Right cardiac atrium (tissue), 5 donors: ENCODE results near the gene BMP5. TPM values are rescaled to one million over a fixed set of nuclear protein-coding genes. Genes with fewer than 3 reads are reported as not detected.

Source experiments
- ATAC-seq, 2 donors: fragments of 200-7000 bp; cut with Tn5 transposase; one replicate each; pipeline versions ENCODE4 v1.8.0 to v1.9.1; 2020; ENCODE audit warnings: moderate library complexity in 2 of 2, mild to moderate bottlenecking in 1 of 2
- DNase-seq, 3 donors: peaks; one replicate each; pipeline ENCODE4 v3.0.0-alpha.2; 2020
- H3K27ac ChIP-seq: one replicate; pipeline ENCODE4 v1.5.1; 2013; ENCODE audit warnings: mild to moderate bottlenecking, low read length, control low read depth, moderate library complexity
- H3K27me3 ChIP-seq: one replicate; pipeline ENCODE4 v1.6.1; 2013; ENCODE audit not compliant: control insufficient read depth, insufficient read depth
- H3K4me1 ChIP-seq: one replicate; pipeline ENCODE4 v1.6.1; 2013; ENCODE audit warnings: low read length; ENCODE audit not compliant: control insufficient read depth, insufficient read depth
- H3K4me3 ChIP-seq: one replicate; pipeline ENCODE4 v1.5.1; 2013; ENCODE audit warnings: low read length, control low read depth
- H3K9me3 ChIP-seq: one replicate; pipeline ENCODE4 v1.6.1; 2013; ENCODE audit warnings: low read length; ENCODE audit not compliant: control insufficient read depth
- WGBS: extraction: QIAGEN DNeasy Blood & Tissue Kit; methylation state at CpG from one replicate; pipeline ENCODE4 v1.1.7; 2013; 5-methylcytosine and 5-hydroxymethylcytosine counted together
- intact Hi-C, 4 donors: fragments of 100-400 bp; cut with DNase I; formaldehyde crosslinking; loops; one replicate each; pipeline versions ENCODE4 v1.11.0 to v1.14.0; 2022 to 2023
- polyA plus RNA-seq: library from polyadenylated mRNA; stranded (reverse); fragments of 200-250 nt; gene quantifications from one replicate; pipeline ENCODE4 v1.2.3, GENCODE V29; 2013
- total RNA-seq, 4 donors: library from RNA; stranded (reverse); fragmentation: NEBNext Ultra II Directional; extraction: Animal tissue kit (Norgen Biotek cat#: 25700); gene quantifications; one replicate each; pipeline ENCODE4 v1.2.1, GENCODE V29; 2021
- donor health status: healthy with polysubstance abuse.
- donor health status: DM: no; HTN: yes; CAD: no.
- donor health status: DM: no; HTN: no; CAD: no.
- donor health status: DM: no; HTN: yes; CAD: no; lungs with severe emphysema.
- donor health status: DM: yes; HTN: yes; CAD: no.

The BMP5 gene
- total and polyA plus RNA-seq, 5 donors, result 0.54 to 1.9 (median 1.6) TPM

DNA sequence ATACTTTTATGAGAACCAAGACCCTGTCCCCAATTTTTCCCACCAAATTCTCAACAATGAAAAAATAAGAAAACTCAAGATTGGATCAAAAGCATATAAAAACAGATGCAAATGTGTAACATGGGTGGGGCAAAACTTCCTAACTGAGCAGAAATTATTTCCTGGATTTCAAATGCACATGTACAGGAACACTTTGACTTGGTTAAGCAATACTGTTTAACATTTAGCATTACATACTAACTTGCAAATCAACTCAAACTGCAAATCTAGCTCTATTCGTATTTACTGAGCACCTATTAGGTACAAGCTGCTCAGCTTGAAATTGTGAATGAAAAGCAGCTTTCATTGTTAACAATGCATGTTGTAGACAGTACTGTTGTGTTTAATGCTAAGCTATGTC lies 40.2 kb downstream of the BMP5 start:
- intact Hi-C loops, result no loop called here
- 86% methylated on average over 1 of the region's 1 CpG for WGBS
- DNase-seq (no peak), ATAC-seq (no peak)
- H3K4me3 ChIP-seq, result no peak overlapping the region
- no peaks in the 10 kb centered on the region for H3K9me3 ChIP-seq
- H3K4me1 ChIP-seq, result peaks cover 2% of the 10 kb centered on the region
- no peaks in the 10 kb centered on the region for H3K27me3 ChIP-seq
- no peak overlapping the region for H3K27ac ChIP-seq

DNA sequence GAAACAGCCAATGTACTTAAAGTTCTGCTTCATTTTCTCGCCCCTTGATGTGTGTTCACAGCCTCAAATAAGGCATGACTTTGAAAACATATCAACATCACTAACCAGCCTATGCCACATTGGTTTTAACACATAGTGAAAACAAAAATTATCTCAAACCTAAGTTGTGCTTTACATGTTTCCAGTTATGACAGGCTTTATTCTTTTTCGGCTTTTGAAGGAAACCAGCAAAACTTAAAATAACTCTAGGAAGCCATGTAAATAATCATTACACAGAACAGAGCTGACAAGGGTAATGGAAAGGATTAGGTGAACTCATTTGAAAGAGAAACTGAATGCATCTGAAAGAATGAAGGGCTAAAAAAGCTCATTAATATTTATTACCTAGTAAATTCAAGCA lies 42.1 kb downstream of the BMP5 start:
- no peak overlapping the region for H3K4me3 ChIP-seq
- DNase-seq (no peak), ATAC-seq (no peak)
- intact Hi-C loops, result no loop called here
- H3K27ac ChIP-seq, result no peak overlapping the region
- WGBS, result 69% methylated on average over 2 of the region's 2 CpGs
- H3K9me3 ChIP-seq, result no peaks in the 10 kb centered on the region
- no peaks in the 10 kb centered on the region for H3K27me3 ChIP-seq
- H3K4me1 ChIP-seq, result peaks cover 2% of the 10 kb centered on the region

DNA sequence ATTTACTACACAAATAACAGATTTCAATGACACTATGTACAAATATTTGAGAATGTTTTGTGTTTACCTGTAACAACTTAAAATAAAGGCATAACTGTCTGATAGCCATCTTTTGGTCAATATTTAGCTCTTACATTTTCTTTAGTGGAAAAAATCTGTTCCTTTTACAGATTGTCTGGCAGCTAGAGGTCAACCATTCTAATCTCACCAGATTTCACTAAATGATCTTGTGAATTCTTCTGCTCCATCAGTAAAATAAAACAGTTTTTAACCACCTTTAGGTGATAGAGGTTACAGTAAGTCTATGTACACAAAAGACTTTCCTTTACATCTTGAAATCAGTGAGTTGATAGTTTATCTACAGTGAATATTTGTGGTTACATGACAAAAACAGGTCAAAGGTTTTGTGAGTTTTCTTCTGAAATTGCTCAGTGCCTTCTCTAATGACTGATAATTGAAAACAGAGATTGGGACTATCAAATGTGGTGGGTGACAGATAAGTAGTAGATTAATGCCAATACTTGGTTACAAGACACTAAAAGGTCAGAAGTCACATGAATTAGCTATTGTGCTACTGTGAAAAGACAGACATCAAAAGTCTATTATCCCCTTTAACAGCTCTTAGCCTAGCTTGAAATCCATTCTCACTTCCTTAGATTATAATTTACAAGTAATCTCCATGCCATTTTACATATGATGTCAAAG lies 47.4 kb downstream of the BMP5 start:
- intact Hi-C loops, result no loop called here
- H3K27me3 ChIP-seq, result no peaks in the 10 kb centered on the region
- no peak overlapping the region for H3K27ac ChIP-seq
- H3K4me3 ChIP-seq, result no peak overlapping the region
- H3K9me3 ChIP-seq, result no peaks in the 10 kb centered on the region
- DNase-seq, result no peak
- no peaks in the 10 kb centered on the region for H3K4me1 ChIP-seq
- ATAC-seq, result no peak

GRCh38 chr6:55826941-55827340 lies 48.4 kb downstream of the BMP5 start:
- Histone ChIP-seq H3K27me3 (no peaks in the 10 kb centered on the region), H3K4me3 (no peak overlapping the region), H3K9me3 (no peaks in the 10 kb centered on the region), H3K4me1 (no peaks in the 10 kb centered on the region), H3K27ac (no peak overlapping the region)
- WGBS, result 71% methylated on average over 1 of the region's 1 CpG
- no peak for DNase-seq
- no peak for ATAC-seq
- intact Hi-C loops, result no loop called here

- Histone ChIP-seq H3K27me3 (no peaks in the 10 kb centered on the region), H3K4me3 (no peak overlapping the region), H3K4me1 (no peaks in the 10 kb centered on the region), H3K9me3 (no peaks in the 10 kb centered on the region), H3K27ac (no peak overlapping the region)
- DNase-seq (no peak), ATAC-seq (peak; percentile 50 to 51)
- intact Hi-C loops, result no loop called here
Measured at GRCh38 chr6:55825402-55826051, 49.9 kb downstream of the BMP5 start.

DNA sequence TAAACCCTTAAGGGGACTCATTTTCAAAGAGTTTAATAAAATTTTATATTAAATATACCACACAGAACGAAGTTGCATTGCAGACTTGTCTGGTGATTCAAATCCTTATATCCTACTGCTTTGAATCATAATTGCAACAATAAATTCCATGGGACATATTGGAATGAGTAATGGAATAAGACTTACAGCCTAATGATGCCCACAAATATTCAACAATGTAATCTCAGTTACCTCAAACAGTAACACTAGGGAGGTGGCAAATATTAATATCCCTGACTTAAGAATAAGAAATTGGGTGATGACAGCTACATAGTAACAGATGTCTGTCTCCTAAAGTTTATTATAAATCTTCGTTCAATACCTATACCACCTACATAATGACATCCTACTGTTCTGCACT lies 52.6 kb downstream of the BMP5 start:
- no peak overlapping the region for H3K4me3 ChIP-seq
- no peak for DNase-seq
- H3K9me3 ChIP-seq, result no peaks in the 10 kb centered on the region
- WGBS, result 79% methylated on average over 2 of the region's 2 CpGs
- H3K27ac ChIP-seq, result no peak overlapping the region
- no peak for ATAC-seq
- no peaks in the 10 kb centered on the region for H3K4me1 ChIP-seq
- H3K27me3 ChIP-seq, result no peaks in the 10 kb centered on the region
- intact Hi-C loops, result no loop called here

GRCh38 chr6:55822005-55822404 lies 53.4 kb downstream of the BMP5 start:
- Histone ChIP-seq H3K4me3 (no peak overlapping the region), H3K27ac (no peak overlapping the region), H3K9me3 (no peaks in the 10 kb centered on the region), H3K4me1 (no peaks in the 10 kb centered on the region), H3K27me3 (no peaks in the 10 kb centered on the region)
- ATAC-seq (no peak), DNase-seq (no peak)
- intact Hi-C loops, result no loop called here
- 78% methylated on average over 2 of the region's 2 CpGs for WGBS

- ATAC-seq, result no peak
- H3K27ac ChIP-seq, result no peak overlapping the region
- no peak for DNase-seq
- no peaks in the 10 kb centered on the region for H3K9me3 ChIP-seq
- intact Hi-C loops, result no loop called here
- H3K27me3 ChIP-seq, result no peaks in the 10 kb centered on the region
- WGBS, result 73% methylated on average over 1 of the region's 1 CpG
- H3K4me3 ChIP-seq, result no peak overlapping the region
- H3K4me1 ChIP-seq, result no peaks in the 10 kb centered on the region
Measured at GRCh38 chr6:55820696-55821095, 54.7 kb downstream of the BMP5 start.

DNA sequence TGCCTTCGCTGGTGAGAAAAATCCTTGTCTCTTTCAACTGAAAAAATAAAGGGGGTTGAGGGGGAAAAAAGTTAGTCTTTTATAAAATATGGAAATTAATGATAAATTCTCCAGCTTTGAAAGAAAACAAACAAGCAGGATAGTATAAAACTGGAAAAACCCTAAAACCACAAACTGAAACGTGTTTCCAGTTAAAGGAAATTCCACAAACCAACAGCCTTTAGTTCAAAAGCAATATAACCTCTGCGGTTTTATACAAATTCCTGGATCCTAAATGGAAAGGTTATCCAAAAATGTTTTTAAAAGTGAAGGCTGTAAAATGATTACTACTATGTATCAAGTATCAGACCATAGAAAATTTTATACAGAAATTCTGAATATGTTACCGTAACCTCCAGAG lies 55.6 kb downstream of the BMP5 start:
- Histone ChIP-seq H3K4me3 (no peak overlapping the region), H3K9me3 (no peaks in the 10 kb centered on the region), H3K27me3 (no peaks in the 10 kb centered on the region), H3K4me1 (no peaks in the 10 kb centered on the region), H3K27ac (no peak overlapping the region)
- intact Hi-C loops, result no loop called here
- 83% methylated on average over 4 of the region's 4 CpGs for WGBS
- no peak for ATAC-seq
- DNase-seq, result no peak

DNA sequence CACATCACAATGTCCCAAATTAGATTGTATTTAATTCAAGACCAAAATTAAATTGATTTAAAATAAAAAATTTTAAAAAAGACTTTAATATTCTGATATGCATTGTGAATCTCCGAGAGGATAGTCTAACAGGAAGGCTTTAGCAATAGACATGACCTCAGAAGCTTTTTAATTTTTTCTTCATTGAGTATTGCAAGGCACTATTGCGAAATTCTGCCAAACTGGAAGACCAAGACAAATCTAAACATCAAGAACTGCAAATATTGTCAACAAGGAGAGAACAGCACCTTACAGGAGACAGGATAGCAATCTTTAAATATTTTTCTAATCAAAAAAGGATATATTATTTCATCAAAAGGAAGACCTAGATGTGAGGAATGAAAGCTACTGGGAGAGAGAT lies 56.9 kb downstream of the BMP5 start:
- ATAC-seq (no peak), DNase-seq (no peak)
- 60% methylated on average over 2 of the region's 2 CpGs for WGBS
- Histone ChIP-seq H3K4me3 (no peak overlapping the region), H3K27ac (no peak overlapping the region), H3K27me3 (no peaks in the 10 kb centered on the region), H3K4me1 (no peaks in the 10 kb centered on the region), H3K9me3 (no peaks in the 10 kb centered on the region)
- intact Hi-C loops, result no loop called here

- ATAC-seq, result no peak
- WGBS, result 44% methylated on average over 1 of the region's 1 CpG
- Histone ChIP-seq H3K4me3 (no peak overlapping the region), H3K4me1 (no peaks in the 10 kb centered on the region), H3K27me3 (no peaks in the 10 kb centered on the region), H3K27ac (no peak overlapping the region), H3K9me3 (no peaks in the 10 kb centered on the region)
- no peak for DNase-seq
- intact Hi-C loops, result no loop called here
Measured at GRCh38 chr6:55812509-55812908, 62.9 kb downstream of the BMP5 start.

GRCh38 chr6:55811074-55811473 lies 64.3 kb downstream of the BMP5 start:
- ATAC-seq (no peak), DNase-seq (no peak)
- no peaks in the 10 kb centered on the region for H3K4me1 ChIP-seq
- H3K4me3 ChIP-seq, result no peak overlapping the region
- H3K9me3 ChIP-seq, result no peaks in the 10 kb centered on the region
- no peak overlapping the region for H3K27ac ChIP-seq
- WGBS, result 67% methylated on average over 3 of the region's 3 CpGs
- no peaks in the 10 kb centered on the region for H3K27me3 ChIP-seq
- intact Hi-C loops, result no loop called here
